SK-N-MC (cell line): ENCODE results near the gene SYNC.

Experiments
- EZH2 ChIP-seq: fragments of 200-600 bp; sonication (generic); IDR thresholded peaks from one replicate; pipeline ENCODE4 v1.6.1; 2017; ENCODE audit warnings: antibody characterized with exemption
- FOXP2 ChIP-seq: optimal IDR thresholded peaks from 2 replicates; pipeline ENCODE3; 2011; ENCODE audit warnings: mild to moderate bottlenecking, moderate library complexity; ENCODE audit not compliant: insufficient read depth; ENCODE audit errors: extremely low read length, control extremely low read depth
- POLR2AphosphoS5 ChIP-seq: IDR thresholded peaks from 2 replicates; pipeline ENCODE4 v1.6.1; 2012; ENCODE audit warnings: mild to moderate bottlenecking, low read depth, low read length, borderline replicate concordance

GRCh38 chr1:32741059-32741412, 38.5 kb upstream of the SYNC start:
- TF ChIP-seq EZH2 (no peak), FOXP2 (no peak), POLR2AphosphoS5 (no peak)
